ENCODE data around the gene FCN1. TPM values are rescaled to one million over a fixed set of nuclear protein-coding genes. Genes with fewer than 3 reads are reported as not detected.

The FCN1 gene
- polyA plus RNA-seq, 1 donor (not counting 4 experiments of a cell fraction or from before 2014, with no cell fraction given): not detected

GRCh38 chr9:134964271-134965055, 46.8 kb upstream of the FCN1 start:
- H3K9me3 ChIP-seq (ENCODE audit: control insufficient read depth, low read depth, low read length): no peaks in the 10 kb centered on the region
- H3K27ac ChIP-seq (ENCODE audit: control insufficient read depth, insufficient read depth, low read length): no peak overlapping the region
- no peaks in the 10 kb centered on the region for H3K79me2 ChIP-seq (ENCODE audit: control insufficient read depth, insufficient read depth, low read length)
- FAIRE-seq (no peak), DNase-seq (ENCODE audit: low read depth, low spot score) (no peak)
- TF ChIP-seq EZH2 (IDR thresholded peaks at IDR 0.05; ENCODE audit: low read length) (no peak), CTCF (optimal IDR thresholded peaks at IDR 0.05 in 1 of 3, IDR thresholded peaks at IDR 0.05 in 1 of 3, conservative IDR thresholded peaks at IDR 0.05 in 1 of 3; ENCODE audit: extremely low read depth in 1 of 3, insufficient read depth in 2 of 3, low read length in 3 of 3) (no peak)
- H2AFZ ChIP-seq (ENCODE audit: control insufficient read depth, low read length): no peak overlapping the region
- dilution Hi-C loops (cut with MboI; ENCODE audit: extremely low pct_ligation_motif_present, low sequenced_read_pairs): no loop called here
- no peaks in the 10 kb centered on the region for H3K4me1 ChIP-seq (ENCODE audit: control insufficient read depth, extremely low read depth, insufficient read depth, low read length)
- H4K20me1 ChIP-seq (ENCODE audit: control insufficient read depth, extremely low read depth, insufficient read depth, low read length): no peaks in the 10 kb centered on the region
- no peak overlapping the region for H3K9ac ChIP-seq (ENCODE audit: control insufficient read depth, extremely low read depth, insufficient read depth, low read length)
- peaks cover 4% of the 10 kb centered on the region for H3K27me3 ChIP-seq (ENCODE audit: control insufficient read depth, extremely low read depth, insufficient read depth, low read length)
- H3K4me2 ChIP-seq (ENCODE audit: control insufficient read depth, extremely low read depth, insufficient read depth, low read depth, low read length): no peak overlapping the region
- no peaks in the 10 kb centered on the region for H3K9me1 ChIP-seq (ENCODE audit: control insufficient read depth, extremely low read depth, insufficient read depth, low read length)
- H3K4me3 ChIP-seq (ENCODE audit: control insufficient read depth in 2 of 3, extremely low read depth in 1 of 3, insufficient read depth in 2 of 3, low read depth in 1 of 3, low read length in 3 of 3): no peak overlapping the region
- H3K36me3 ChIP-seq (ENCODE audit: control insufficient read depth in 2 of 2, extremely low read depth in 1 of 2, insufficient read depth in 2 of 2, low read length in 2 of 2): no peaks in the 10 kb centered on the region

- H2AFZ ChIP-seq (ENCODE audit: control insufficient read depth, low read length): no peak overlapping the region
- H3K4me2 ChIP-seq (ENCODE audit: control insufficient read depth, extremely low read depth, insufficient read depth, low read depth, low read length): no peak overlapping the region
- TF ChIP-seq CTCF (optimal IDR thresholded peaks at IDR 0.05 in 1 of 3, IDR thresholded peaks at IDR 0.05 in 1 of 3, conservative IDR thresholded peaks at IDR 0.05 in 1 of 3; ENCODE audit: extremely low read depth in 1 of 3, insufficient read depth in 2 of 3, low read length in 3 of 3) (no peak), EZH2 (IDR thresholded peaks at IDR 0.05; ENCODE audit: low read length) (no peak)
- no peaks in the 10 kb centered on the region for H3K9me3 ChIP-seq (ENCODE audit: control insufficient read depth, low read depth, low read length)
- dilution Hi-C loops (cut with MboI; ENCODE audit: extremely low pct_ligation_motif_present, low sequenced_read_pairs): no loop called here
- H3K4me3 ChIP-seq (ENCODE audit: control insufficient read depth in 2 of 3, extremely low read depth in 1 of 3, insufficient read depth in 2 of 3, low read depth in 1 of 3, low read length in 3 of 3): no peak overlapping the region
- no peaks in the 10 kb centered on the region for H4K20me1 ChIP-seq (ENCODE audit: control insufficient read depth, extremely low read depth, insufficient read depth, low read length)
- H3K36me3 ChIP-seq (ENCODE audit: control insufficient read depth in 2 of 2, extremely low read depth in 1 of 2, insufficient read depth in 2 of 2, low read length in 2 of 2): no peaks in the 10 kb centered on the region
- FAIRE-seq: no peak
- peaks cover 4% of the 10 kb centered on the region for H3K27me3 ChIP-seq (ENCODE audit: control insufficient read depth, extremely low read depth, insufficient read depth, low read length)
- no peak overlapping the region for H3K27ac ChIP-seq (ENCODE audit: control insufficient read depth, insufficient read depth, low read length)
- no peaks in the 10 kb centered on the region for H3K9me1 ChIP-seq (ENCODE audit: control insufficient read depth, extremely low read depth, insufficient read depth, low read length)
- no peaks in the 10 kb centered on the region for H3K4me1 ChIP-seq (ENCODE audit: control insufficient read depth, extremely low read depth, insufficient read depth, low read length)
- no peak overlapping the region for H3K9ac ChIP-seq (ENCODE audit: control insufficient read depth, extremely low read depth, insufficient read depth, low read length)
- DNase-seq (ENCODE audit: low read depth, low spot score): no peak
- H3K79me2 ChIP-seq (ENCODE audit: control insufficient read depth, insufficient read depth, low read length): no peaks in the 10 kb centered on the region
These were observed 45.8 kb upstream of the FCN1 start for GRCh38 chr9:134963546-134963945.

Measured in keratinocyte (primary cell).